HCT116 (cell line): ENCODE data around the gene MICAL3. TPM values are rescaled to one million over a fixed set of nuclear protein-coding genes. Genes with fewer than 3 reads are reported as not detected.

Source experiments
- ATAC-seq: fragments of 200-7000 bp; cut with Tn5 transposase; 2 replicates; pipeline ENCODE4 v1.9.1; 2020; ENCODE audit warnings: mild to moderate bottlenecking, moderate library complexity
- BruUV-seq: library from RNA; stranded (reverse); fragments of 400-500 nt; replicated peaks from 2 replicates; lab custom pipeline; 2021; lab: Mats Ljungman, UMichigan
- CTCF ChIA-PET: fragments of 300-600 bp; sonication (Branson Sonifier 250); formaldehyde crosslinking; loops from one replicate; lab custom pipeline; 2021; ENCODE audit warnings: antibody characterized with exemption; lab: Charles Lee
- POLR2A ChIA-PET: fragments of 300-600, 350-600 bp; sonication (Branson Sonifier 250); formaldehyde crosslinking; loops from one replicate; lab custom pipeline; 2021; ENCODE audit warnings: antibody characterized with exemption; lab: Charles Lee
- RAD21 ChIA-PET, 2 experiments: fragments of 300-600 bp; sonication (Branson Sonifier 250); formaldehyde crosslinking; loops; one replicate each; lab custom pipeline; 2023; ENCODE audit warnings: low total read pairs in 2 of 2; ENCODE audit not compliant: uncharacterized antibody in 2 of 2, unreplicated experiment in 2 of 2, low non-redundant PET in 1 of 2; lab: Charles Lee
- DNase-seq: peaks from one replicate; pipeline ENCODE4 v3.0.0-alpha.2; 2010; ENCODE audit warnings: low read depth, low spot score
- H2AFZ ChIP-seq: fragments of 200-600 bp; shearing (Covaris generic), sonication (generic); 2 replicates; pipeline ENCODE4 v1.6.1; 2017; ENCODE audit warnings: low read depth, mixed run types, mixed read lengths, antibody characterized with exemption, low read length; ENCODE audit not compliant: poor library complexity, severe bottlenecking
- H3K27ac ChIP-seq: 2 replicates; pipeline ENCODE4 v1.5.1; 2012; ENCODE audit warnings: low read depth, low read length
- H3K27me3 ChIP-seq: fragments of 200-600 bp; sonication (generic); 2 replicates; pipeline ENCODE4 v1.6.1; 2016; ENCODE audit warnings: mixed run types, low read length, mixed read lengths; ENCODE audit not compliant: insufficient read depth
- H3K36me3 ChIP-seq, 2 experiments: fragments of 200-500 bp in 1 of 2; fragments of 200-600 bp in 1 of 2; sonication (Bioruptor generic) in 1 of 2; sonication (generic) in 1 of 2; 2 replicates each; pipeline versions ENCODE4 v1.5.1 to v1.6.1; 2014 to 2016; ENCODE audit warnings: low read length in 2 of 2, inconsistent platforms in 1 of 2, mixed read lengths in 1 of 2, mixed run types in 1 of 2; ENCODE audit not compliant: insufficient read depth in 2 of 2, control insufficient read depth in 1 of 2
- H3K4me1 ChIP-seq, 2 experiments: fragments of 200-600 bp in 1 of 2; sonication (generic) in 1 of 2; 2 replicates each; pipeline versions ENCODE4 v1.5.1 to v1.6.1; 2012 to 2017; ENCODE audit warnings: low read length in 2 of 2, inconsistent platforms in 1 of 2, mild to moderate bottlenecking in 1 of 2, mixed read lengths in 1 of 2, mixed run types in 1 of 2, moderate library complexity in 1 of 2; ENCODE audit not compliant: insufficient read depth in 2 of 2, control insufficient read depth in 1 of 2
- H3K4me2 ChIP-seq: fragments of 200-600 bp; sonication (generic); 2 replicates; pipeline ENCODE4 v1.6.1; 2017; ENCODE audit warnings: mixed run types, low read length, mixed read lengths
- H3K4me3 ChIP-seq, 2 experiments: fragments of 200-600 bp in 1 of 2; sonication (generic) in 1 of 2; replicated peaks in 1 of 2; 2 replicates each; pipeline ENCODE4 v1.5.1; 2011 to 2016; ENCODE audit warnings: low read length in 2 of 2, control low read depth in 1 of 2, low read depth in 1 of 2, mild to moderate bottlenecking in 1 of 2, mixed read lengths in 1 of 2, mixed run types in 1 of 2
- H3K79me2 ChIP-seq: fragments of 200-600 bp; sonication (generic); 2 replicates; pipeline ENCODE4 v1.6.1; 2017; ENCODE audit warnings: mild to moderate bottlenecking, mixed run types, low read length, moderate library complexity, mixed read lengths; ENCODE audit not compliant: insufficient read depth
- H3K9ac ChIP-seq: fragments of 200-600 bp; sonication (generic); 2 replicates; pipeline ENCODE4 v1.6.1; 2016; ENCODE audit warnings: low read length, mixed read lengths
- H3K9me2 ChIP-seq: fragments of 200-600 bp; sonication (generic), shearing (Covaris generic); 2 replicates; pipeline ENCODE4 v1.6.1; 2017; ENCODE audit warnings: mixed run types, mild to moderate bottlenecking, moderate library complexity; ENCODE audit not compliant: insufficient read depth
- H3K9me3 ChIP-seq, 2 experiments: fragments of 200-500 bp in 1 of 2; fragments of 200-600 bp in 1 of 2; sonication (Bioruptor generic) in 1 of 2; sonication (generic) in 1 of 2; 2 replicates each; pipeline ENCODE4 v1.6.1; 2014 to 2017; ENCODE audit warnings: low read length in 2 of 2, mixed read lengths in 2 of 2, inconsistent platforms in 1 of 2, low read depth in 1 of 2, mild to moderate bottlenecking in 1 of 2, mixed run types in 1 of 2, moderate library complexity in 1 of 2; ENCODE audit not compliant: control insufficient read depth in 1 of 2, insufficient read depth in 1 of 2
- H4K20me1 ChIP-seq: fragments of 200-600 bp; sonication (generic), shearing (Covaris generic); 2 replicates; pipeline ENCODE4 v1.6.1; 2017; ENCODE audit warnings: mixed run types, mild to moderate bottlenecking, moderate library complexity; ENCODE audit not compliant: insufficient read depth
- CBX3 ChIP-seq: IDR thresholded peaks from 2 replicates; pipeline ENCODE4 v1.6.1; 2012; ENCODE audit warnings: low read depth
- CTCF ChIP-seq, 3 experiments: fragments of 200-600 bp in 1 of 3; sonication (generic) in 1 of 3; IDR thresholded peaks in 2 of 3; conservative IDR thresholded peaks in 1 of 3; 2 replicates each; pipeline ENCODE4 v1.5.1; 2012 to 2017; ENCODE audit warnings: low read depth in 2 of 3, low read length in 2 of 3, antibody characterized with exemption in 1 of 3, borderline replicate concordance in 1 of 3, control low read depth in 1 of 3, mild to moderate bottlenecking in 1 of 3, mixed read lengths in 1 of 3, mixed run types in 1 of 3, moderate library complexity in 1 of 3; ENCODE audit not compliant: insufficient read depth in 1 of 3
- EGR1 ChIP-seq: IDR thresholded peaks from 2 replicates; pipeline ENCODE4 v1.6.1; 2012; ENCODE audit warnings: low read depth
- ELF1 ChIP-seq: IDR thresholded peaks from 2 replicates; pipeline ENCODE4 v1.6.1; 2012; ENCODE audit warnings: low read depth, borderline replicate concordance
- EZH2phosphoT487 ChIP-seq: fragments of 200-600 bp; IDR thresholded peaks from 2 replicates; pipeline ENCODE4 v1.6.1; 2018; ENCODE audit warnings: antibody characterized with exemption, borderline replicate concordance
- SP1 ChIP-seq: IDR thresholded peaks from 2 replicates; pipeline ENCODE4 v1.6.1; 2012; ENCODE audit warnings: low read depth
- YY1 ChIP-seq: IDR thresholded peaks from 2 replicates; pipeline ENCODE4 v1.6.1; 2011; ENCODE audit warnings: low read length, low read depth, moderate library complexity, mild to moderate bottlenecking; ENCODE audit not compliant: insufficient replicate concordance; ENCODE audit errors: extremely low read depth
- ZBTB33 ChIP-seq: IDR thresholded peaks from 2 replicates; pipeline ENCODE4 v1.6.1; 2011; ENCODE audit warnings: mild to moderate bottlenecking, low read length, moderate library complexity; ENCODE audit not compliant: insufficient replicate concordance; ENCODE audit errors: extremely low read depth
- intact Hi-C: fragments of 100-400 bp; cut with micrococcal nuclease; formaldehyde crosslinking; loops from 2 replicates; pipeline ENCODE4 v1.10.0; 2022
- total RNA-seq: library from RNA; stranded (reverse); gene quantifications from one replicate; pipeline ENCODE4 v1.2.1, GENCODE V29; 2021; ENCODE audit not compliant: unreplicated experiment

The MICAL3 gene
- total RNA-seq, 1 experiment from 2014 or later: 30.8 TPM

GRCh38 chr22:17803609-17804270 is 220.6 kb downstream of the MICAL3 start:
- H3K9me2 ChIP-seq: no peaks in the 10 kb centered on the region
- no peak overlapping the region for H3K9ac ChIP-seq
- H4K20me1 ChIP-seq: no peaks in the 10 kb centered on the region
- no peak overlapping the region for H3K27ac ChIP-seq
- no peaks in the 10 kb centered on the region for H3K9me3 ChIP-seq
- H3K27me3 ChIP-seq: no peaks in the 10 kb centered on the region
- BruUV-seq: no TSS peak
- H3K4me1 ChIP-seq: no peaks in the 10 kb centered on the region
- H3K4me2 ChIP-seq: no peak overlapping the region
- no peaks in the 10 kb centered on the region for H3K79me2 ChIP-seq
- DNase-seq: no peak
- no peak overlapping the region for H3K4me3 ChIP-seq
- TF ChIP-seq EGR1: no peak
- TF ChIP-seq EZH2phosphoT487: no peak
- TF ChIP-seq YY1: no peak
- no peak for TF ChIP-seq SP1
- TF ChIP-seq ELF1: no peak
- TF ChIP-seq ZBTB33: no peak
- no peak for TF ChIP-seq CBX3
- TF ChIP-seq CTCF (IDR thresholded peaks at IDR 0.05 in 2 of 3, conservative IDR thresholded peaks at IDR 0.05 in 1 of 3; ENCODE audit: borderline replicate concordance in 1 of 3, insufficient read depth in 1 of 3, low read depth in 2 of 3, low read length in 2 of 3): no peak
- POLR2A ChIA-PET: no interaction called here
- H3K36me3 ChIP-seq: peaks cover 0 to 5% of the 10 kb centered on the region in 2 experiments; a peak in 2 of 4 replicates
- ATAC-seq: no peak
- CTCF ChIA-PET: no interaction called here
- RAD21 ChIA-PET: no interaction called here
- intact Hi-C loops: no loop called here
- no peak overlapping the region for H2AFZ ChIP-seq
